ENCODE results near the gene MOCOS.

GRCh38 chr18:36250827-36251226 lies 63.5 kb downstream of the MOCOS start:
- no peak for TF ChIP-seq CTCF (conservative IDR thresholded peaks at IDR 0.05; ENCODE audit: low read length)
- TF ChIP-seq EZH2phosphoT487 (IDR thresholded peaks at IDR 0.05; ENCODE audit: borderline replicate concordance, low read depth, low read length) = no peak
